ENCODE data around the gene SLC37A1. TPM values are rescaled to one million over a fixed set of nuclear protein-coding genes. Genes with fewer than 3 reads are reported as not detected.

Gene SLC37A1
- total RNA-seq, 6 experiments from 2014 or later = not detected

DNA sequence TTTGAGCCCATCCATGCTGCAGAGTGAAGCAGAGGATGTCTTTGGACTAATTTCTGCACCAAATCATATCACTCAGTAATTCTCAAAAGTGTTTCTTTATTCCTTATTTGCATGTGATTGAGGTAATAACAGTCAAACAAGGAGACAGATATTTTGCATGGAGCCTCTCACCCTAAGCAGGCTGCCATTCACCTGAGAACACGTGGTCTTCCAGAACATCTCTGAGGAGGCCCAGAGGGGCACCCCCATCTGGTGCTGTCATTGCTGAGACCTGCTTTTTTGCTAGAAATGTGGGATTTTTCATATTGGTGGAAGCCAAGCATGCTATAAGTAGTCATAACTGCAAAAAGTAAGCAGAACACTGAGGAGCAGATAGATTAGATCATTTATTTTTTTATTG lies 7.7 kb downstream of the SLC37A1 start:
- Mint-ChIP-seq H3K27ac (no peak overlapping the region), H3K4me3 (no peak overlapping the region), H3K27me3 (ENCODE audit: insufficient read depth) (peaks cover 18% of the 10 kb centered on the region), H3K36me3 (ENCODE audit: low read depth) (no peaks in the 10 kb centered on the region), H3K9me3 (no peaks in the 10 kb centered on the region; the same call in 1 of the 2 replicates), H3K4me1 (ENCODE audit: low read depth) (no peaks in the 10 kb centered on the region; the same call in 1 of the 2 replicates)
- TF ChIP-seq, protein P1, sequence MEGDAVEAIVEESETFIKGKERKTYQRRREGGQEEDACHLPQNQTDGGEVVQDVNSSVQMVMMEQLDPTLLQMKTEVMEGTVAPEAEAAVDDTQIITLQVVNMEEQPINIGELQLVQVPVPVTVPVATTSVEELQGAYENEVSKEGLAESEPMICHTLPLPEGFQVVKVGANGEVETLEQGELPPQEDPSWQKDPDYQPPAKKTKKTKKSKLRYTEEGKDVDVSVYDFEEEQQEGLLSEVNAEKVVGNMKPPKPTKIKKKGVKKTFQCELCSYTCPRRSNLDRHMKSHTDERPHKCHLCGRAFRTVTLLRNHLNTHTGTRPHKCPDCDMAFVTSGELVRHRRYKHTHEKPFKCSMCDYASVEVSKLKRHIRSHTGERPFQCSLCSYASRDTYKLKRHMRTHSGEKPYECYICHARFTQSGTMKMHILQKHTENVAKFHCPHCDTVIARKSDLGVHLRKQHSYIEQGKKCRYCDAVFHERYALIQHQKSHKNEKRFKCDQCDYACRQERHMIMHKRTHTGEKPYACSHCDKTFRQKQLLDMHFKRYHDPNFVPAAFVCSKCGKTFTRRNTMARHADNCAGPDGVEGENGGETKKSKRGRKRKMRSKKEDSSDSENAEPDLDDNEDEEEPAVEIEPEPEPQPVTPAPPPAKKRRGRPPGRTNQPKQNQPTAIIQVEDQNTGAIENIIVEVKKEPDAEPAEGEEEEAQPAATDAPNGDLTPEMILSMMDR (IDR thresholded peaks at IDR 0.05) = no peak
- DNase-seq = no peak

DNA sequence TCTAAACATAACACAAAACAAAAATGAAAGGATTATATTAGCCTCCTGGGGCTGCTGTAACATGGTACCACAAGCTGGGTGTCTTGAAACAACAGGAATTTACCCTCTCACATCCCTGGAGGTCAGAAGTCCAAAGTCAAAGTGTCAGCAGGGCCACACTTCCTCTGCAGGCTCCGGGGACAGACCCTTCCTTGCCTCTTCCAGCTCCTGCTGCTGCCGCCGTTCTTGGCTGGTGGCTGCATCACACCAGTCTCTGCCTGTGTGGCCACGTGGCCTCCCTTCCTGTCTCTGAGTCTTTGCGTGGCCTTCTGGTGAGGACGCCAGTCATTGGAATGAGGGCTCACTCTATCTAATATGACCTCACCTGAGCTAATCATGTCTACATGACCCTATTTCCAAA lies 8.2 kb downstream of the SLC37A1 start:
- Mint-ChIP-seq H3K4me3 (no peak overlapping the region), H3K9me3 (no peaks in the 10 kb centered on the region; the same call in 1 of the 2 replicates), H3K4me1 (ENCODE audit: low read depth) (no peaks in the 10 kb centered on the region; the same call in 1 of the 2 replicates), H3K36me3 (ENCODE audit: low read depth) (no peaks in the 10 kb centered on the region), H3K27me3 (ENCODE audit: insufficient read depth) (peaks cover 18% of the 10 kb centered on the region), H3K27ac (no peak overlapping the region)
- TF ChIP-seq, protein P1 (IDR thresholded peaks at IDR 0.05) = no peak
- DNase-seq = no peak

DNA sequence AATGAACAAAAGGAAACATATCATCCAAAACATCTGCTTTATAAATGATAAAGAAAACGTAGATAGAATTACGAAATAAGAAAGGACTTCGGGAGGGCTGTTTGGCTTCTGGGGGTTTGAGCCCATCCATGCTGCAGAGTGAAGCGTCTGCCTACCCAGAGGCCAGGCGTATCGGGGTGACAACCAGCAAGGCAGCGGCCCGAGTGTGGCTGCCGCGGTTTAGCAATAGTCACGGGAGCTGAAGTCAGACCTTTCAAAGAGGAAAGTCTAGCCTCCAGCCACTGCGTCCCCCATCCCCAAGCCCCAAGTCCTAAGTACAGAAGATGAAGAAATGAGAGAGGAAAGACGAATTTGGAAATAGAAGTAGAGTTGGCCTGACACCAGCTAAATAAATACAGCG lies 8.6 kb downstream of the SLC37A1 start:
- no peak overlapping the region for H3K4me3 Mint-ChIP-seq
- no peak overlapping the region for H3K27ac Mint-ChIP-seq
- no peaks in the 10 kb centered on the region; the same call in 1 of the 2 replicates for H3K9me3 Mint-ChIP-seq
- no peak for DNase-seq
- no peaks in the 10 kb centered on the region for H3K36me3 Mint-ChIP-seq (ENCODE audit: low read depth)
- no peaks in the 10 kb centered on the region; the same call in 1 of the 2 replicates for H3K4me1 Mint-ChIP-seq (ENCODE audit: low read depth)
- peaks cover 18% of the 10 kb centered on the region for H3K27me3 Mint-ChIP-seq (ENCODE audit: insufficient read depth)
- TF ChIP-seq, protein P1 (IDR thresholded peaks at IDR 0.05) = no peak

DNA sequence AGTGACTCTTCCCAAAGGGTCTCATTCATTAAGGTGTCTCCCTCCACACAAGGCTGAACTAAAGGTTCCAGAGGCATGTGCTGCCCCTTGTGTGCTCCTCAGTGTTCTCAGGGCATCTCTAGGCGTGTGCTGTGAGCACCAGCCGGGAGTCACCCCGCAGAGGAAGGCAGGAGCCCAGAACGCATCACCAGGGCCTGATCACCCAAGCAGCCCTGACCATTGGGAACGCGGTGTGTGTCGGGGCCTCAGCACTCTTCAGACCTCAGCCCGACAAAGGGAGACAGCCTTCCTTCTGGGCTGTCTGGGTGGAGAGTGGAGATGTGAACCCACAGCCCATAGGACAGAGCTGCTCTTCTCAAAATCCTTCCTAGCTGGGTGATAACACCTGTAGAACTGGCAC lies 9.1 kb downstream of the SLC37A1 start:
- no peak for DNase-seq
- no peaks in the 10 kb centered on the region; the same call in 1 of the 2 replicates for H3K9me3 Mint-ChIP-seq
- H3K36me3 Mint-ChIP-seq (ENCODE audit: low read depth) = no peaks in the 10 kb centered on the region
- H3K4me3 Mint-ChIP-seq = no peak overlapping the region
- TF ChIP-seq, protein P1 (IDR thresholded peaks at IDR 0.05) = no peak
- no peaks in the 10 kb centered on the region; the same call in 1 of the 2 replicates for H3K4me1 Mint-ChIP-seq (ENCODE audit: low read depth)
- H3K27ac Mint-ChIP-seq = no peak overlapping the region
- peaks cover 15% of the 10 kb centered on the region for H3K27me3 Mint-ChIP-seq (ENCODE audit: insufficient read depth)

DNA sequence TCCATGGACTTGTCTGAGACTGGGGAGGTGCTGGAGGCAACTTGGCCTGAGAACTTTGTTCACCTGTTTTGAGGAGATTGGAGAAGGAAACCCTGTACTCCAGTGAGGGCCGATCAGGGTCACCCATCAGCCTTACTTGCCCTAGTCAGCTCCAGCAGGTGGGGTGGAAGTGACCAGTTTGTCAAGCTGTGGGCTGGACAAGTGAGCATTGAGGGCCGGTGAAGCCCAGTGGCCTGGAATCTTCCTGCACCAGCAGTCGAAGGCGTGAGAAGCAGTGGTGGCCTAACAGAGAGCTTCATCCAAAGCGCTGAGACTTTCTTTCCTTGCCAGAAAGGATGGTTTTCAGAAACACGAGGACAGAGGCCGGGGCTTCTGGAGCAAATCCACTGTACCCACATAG lies 9.6 kb downstream of the SLC37A1 start:
- H3K27me3 Mint-ChIP-seq (ENCODE audit: insufficient read depth) = peaks cover 15% of the 10 kb centered on the region
- TF ChIP-seq, protein P1 (IDR thresholded peaks at IDR 0.05) = no peak
- no peaks in the 10 kb centered on the region; the same call in 1 of the 2 replicates for H3K9me3 Mint-ChIP-seq
- no peaks in the 10 kb centered on the region for H3K36me3 Mint-ChIP-seq (ENCODE audit: low read depth)
- H3K4me3 Mint-ChIP-seq = no peak overlapping the region
- no peak overlapping the region for H3K27ac Mint-ChIP-seq
- DNase-seq = no peak
- H3K4me1 Mint-ChIP-seq (ENCODE audit: low read depth) = no peaks in the 10 kb centered on the region; the same call in 1 of the 2 replicates

DNA sequence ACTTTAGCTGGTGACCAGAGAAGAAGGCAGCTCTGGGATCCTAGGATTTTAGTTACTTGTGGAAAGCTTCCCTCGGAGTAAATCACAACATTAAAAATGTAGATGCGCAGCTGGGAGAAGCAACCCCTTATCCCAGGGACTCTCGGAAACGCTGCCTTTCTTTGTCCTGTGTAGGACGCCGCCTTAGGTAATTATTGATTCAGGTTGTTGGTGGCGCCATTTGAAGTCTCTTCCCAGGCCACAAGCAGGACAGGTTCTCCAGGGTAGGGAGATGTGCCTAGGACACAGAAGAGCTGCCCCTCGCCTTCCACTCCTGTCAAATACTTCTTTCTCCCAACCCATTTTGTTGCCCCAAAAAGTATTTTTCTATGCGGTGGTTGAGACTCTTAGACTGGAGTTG lies 10.3 kb downstream of the SLC37A1 start:
- Mint-ChIP-seq H3K4me1 (ENCODE audit: low read depth) (no peaks in the 10 kb centered on the region), H3K27me3 (ENCODE audit: insufficient read depth) (peaks cover 11% of the 10 kb centered on the region), H3K27ac (no peak overlapping the region), H3K9me3 (no peaks in the 10 kb centered on the region; the same call in 1 of the 2 replicates), H3K4me3 (no peak overlapping the region), H3K36me3 (ENCODE audit: low read depth) (no peaks in the 10 kb centered on the region)
- TF ChIP-seq, protein P1 (IDR thresholded peaks at IDR 0.05) = no peak
- DNase-seq = no peak
